Type B pancreatic cell (in vitro differentiated cells): ENCODE data around the gene ADPRM. TPM values are rescaled to one million over a fixed set of nuclear protein-coding genes. Genes with fewer than 3 reads are reported as not detected.

Experiments used
- DNase-seq: peaks from one replicate; pipeline ENCODE4 v3.0.0; 2021; ENCODE audit warnings: mixed read lengths; ENCODE audit not compliant: unreplicated experiment; ENCODE audit errors: extremely low spot score
- H3K27ac Mint-ChIP-seq: 2 replicates; pipeline ENCODE4 v1.8.0; 2021; ENCODE audit warnings: mild to moderate bottlenecking, mixed read lengths
- H3K27me3 Mint-ChIP-seq: 2 replicates; pipeline ENCODE4 v1.8.0; 2021; ENCODE audit warnings: mixed read lengths
- H3K36me3 Mint-ChIP-seq: 2 replicates; pipeline ENCODE4 v1.8.0; 2021; ENCODE audit warnings: mixed read lengths
- H3K4me1 Mint-ChIP-seq: one replicate; pipeline ENCODE4 v1.8.0; 2021; ENCODE audit warnings: mixed read lengths; ENCODE audit not compliant: unreplicated experiment
- H3K4me3 Mint-ChIP-seq: 2 replicates; pipeline ENCODE4 v1.8.0; 2021; ENCODE audit warnings: mild to moderate bottlenecking, mixed read lengths
- H3K9me3 Mint-ChIP-seq: 2 replicates; pipeline ENCODE4 v1.8.0; 2021; ENCODE audit warnings: mixed read lengths
- CTCF ChIP-seq: fragments of 200-600 bp; sonication (generic); conservative IDR thresholded peaks from 2 replicates; pipeline ENCODE4 v1.5.0; 2021; ENCODE audit warnings: antibody characterized with exemption, mild to moderate bottlenecking
- total RNA-seq: library from RNA; stranded (reverse); gene quantifications from 2 replicates; pipeline ENCODE4 v1.2.1, GENCODE V29; 2021; ENCODE audit warnings: low replicate concordance

ADPRM gene
- total RNA-seq, 1 donor from 2014 or later = 9.7 TPM

GRCh38 chr17:10748531-10749181 lies 51.3 kb downstream of the ADPRM start:
- no peak overlapping the region for H3K27ac Mint-ChIP-seq
- H3K9me3 Mint-ChIP-seq = no peaks in the 10 kb centered on the region
- H3K27me3 Mint-ChIP-seq = peaks cover 18% of the 10 kb centered on the region
- H3K4me3 Mint-ChIP-seq = no peak overlapping the region
- no peak for DNase-seq
- peaks cover 24% of the 10 kb centered on the region for H3K4me1 Mint-ChIP-seq
- H3K36me3 Mint-ChIP-seq = no peaks in the 10 kb centered on the region
- TF ChIP-seq CTCF = no peak

- H3K4me1 Mint-ChIP-seq = peaks cover 27% of the 10 kb centered on the region
- H3K36me3 Mint-ChIP-seq = no peaks in the 10 kb centered on the region
Measured at GRCh38 chr17:10750210-10750609, 52.8 kb downstream of the ADPRM start.

GRCh38 chr17:10751563-10751962 lies 54.2 kb downstream of the ADPRM start:
- no peak for TF ChIP-seq CTCF
- DNase-seq = no peak
- no peaks in the 10 kb centered on the region for H3K9me3 Mint-ChIP-seq
- H3K4me3 Mint-ChIP-seq = no peak overlapping the region
- H3K36me3 Mint-ChIP-seq = no peaks in the 10 kb centered on the region
- H3K4me1 Mint-ChIP-seq = peaks cover 32% of the 10 kb centered on the region
- H3K27ac Mint-ChIP-seq = no peak overlapping the region
- H3K27me3 Mint-ChIP-seq = peaks cover 22% of the 10 kb centered on the region

More at GRCh38 chr17:10750210-10750609, 52.8 kb downstream of the ADPRM start:
- H3K4me3 Mint-ChIP-seq = no peak overlapping the region
- TF ChIP-seq CTCF = no peak
- H3K27me3 Mint-ChIP-seq = peaks cover 18% of the 10 kb centered on the region
- no peak for DNase-seq
- no peaks in the 10 kb centered on the region for H3K9me3 Mint-ChIP-seq
- no peak overlapping the region for H3K27ac Mint-ChIP-seq

- Mint-ChIP-seq H3K36me3 (no peaks in the 10 kb centered on the region), H3K27ac (no peak overlapping the region), H3K27me3 (peaks cover 26% of the 10 kb centered on the region), H3K4me1 (peaks cover 39% of the 10 kb centered on the region), H3K9me3 (no peaks in the 10 kb centered on the region), H3K4me3 (no peak overlapping the region)
- TF ChIP-seq CTCF = no peak
- DNase-seq = no peak
Measured at GRCh38 chr17:10752696-10753095, 55.3 kb downstream of the ADPRM start.

GRCh38 chr17:10754109-10754508 lies 56.7 kb downstream of the ADPRM start:
- no peak for DNase-seq
- Mint-ChIP-seq H3K27ac (no peak overlapping the region), H3K4me1 (peaks cover 37% of the 10 kb centered on the region), H3K9me3 (no peaks in the 10 kb centered on the region), H3K36me3 (no peaks in the 10 kb centered on the region), H3K4me3 (no peak overlapping the region), H3K27me3 (peaks cover 24% of the 10 kb centered on the region)
- TF ChIP-seq CTCF = peak; percentile 56
